CD14-positive monocyte (primary cell): ENCODE results near the gene PSMD11. TPM values are rescaled to one million over a fixed set of nuclear protein-coding genes. Genes with fewer than 3 reads are reported as not detected.

Experiments
- DNase-seq, 3 donors: peaks; one replicate each; pipeline ENCODE4 v3.0.0-alpha.2; 2011 to 2022
- H2AFZ ChIP-seq: 2 replicates; pipeline ENCODE4 v1.6.0; 2012; ENCODE audit warnings: mild to moderate bottlenecking, low read depth, low read length, inconsistent platforms; ENCODE audit not compliant: insufficient read depth, poor library complexity, severe bottlenecking
- H3K27ac ChIP-seq, 2 donors: 1 replicate in 1 of 2; 2 replicates in 1 of 2; pipeline ENCODE4 v1.5.1; 2012 to 2013; ENCODE audit warnings: low read length in 2 of 2, control low read depth in 1 of 2, inconsistent platforms in 1 of 2, low read depth in 1 of 2, mild to moderate bottlenecking in 1 of 2
- H3K27me3 ChIP-seq, 2 donors: one replicate each; pipeline versions ENCODE4 v1.6.0 to v1.6.1; 2011 to 2013; ENCODE audit warnings: low read length in 2 of 2; ENCODE audit not compliant: control insufficient read depth in 2 of 2, insufficient read depth in 2 of 2
- H3K36me3 ChIP-seq, 2 donors: replicated peaks in 1 of 2; 1 replicate in 1 of 2; 2 replicates in 1 of 2; pipeline versions ENCODE4 v1.5.1 to v1.6.1; 2012 to 2013; ENCODE audit warnings: low read length in 2 of 2, control low read depth in 1 of 2, inconsistent platforms in 1 of 2, mild to moderate bottlenecking in 1 of 2; ENCODE audit not compliant: insufficient read depth in 2 of 2, control insufficient read depth in 1 of 2
- H3K4me1 ChIP-seq, 2 donors: 1 replicate in 1 of 2; 2 replicates in 1 of 2; pipeline versions ENCODE4 v1.5.1 to v1.6.1; 2012 to 2013; ENCODE audit warnings: low read length in 2 of 2, control low read depth in 1 of 2, inconsistent platforms in 1 of 2, mild to moderate bottlenecking in 1 of 2, moderate library complexity in 1 of 2; ENCODE audit not compliant: insufficient read depth in 2 of 2, control insufficient read depth in 1 of 2
- H3K4me2 ChIP-seq: replicated peaks from 2 replicates; pipeline ENCODE3; 2012; ENCODE audit warnings: low read length, moderate library complexity, mild to moderate bottlenecking; ENCODE audit not compliant: poor library complexity, severe bottlenecking; ENCODE audit errors: extremely low read depth
- H3K4me3 ChIP-seq, 3 experiments: fragments of 200-600 bp in 1 of 3; sonication (generic) in 1 of 3; replicated peaks in 1 of 3; 1 replicate in 2 of 3; 2 replicates in 1 of 3; pipeline ENCODE4 v1.5.1; 2011 to 2013; ENCODE audit warnings: low read length in 3 of 3, mild to moderate bottlenecking in 3 of 3, control low read depth in 2 of 3, low read depth in 2 of 3, inconsistent platforms in 1 of 3, moderate library complexity in 1 of 3
- H3K79me2 ChIP-seq: 2 replicates; pipeline ENCODE4 v1.6.0; 2012; ENCODE audit warnings: mild to moderate bottlenecking, control low read depth, inconsistent platforms, low read length, moderate library complexity; ENCODE audit not compliant: insufficient read depth
- H3K9ac ChIP-seq: 2 replicates; pipeline ENCODE4 v1.6.0; 2017; ENCODE audit warnings: low read length, mild to moderate bottlenecking; ENCODE audit not compliant: insufficient read depth, poor library complexity, severe bottlenecking
- H3K9me3 ChIP-seq, 2 donors: replicated peaks in 1 of 2; 1 replicate in 1 of 2; 2 replicates in 1 of 2; pipeline versions ENCODE4 v1.5.1 to v1.6.1; 2012 to 2013; ENCODE audit warnings: low read length in 2 of 2, control low read depth in 1 of 2; ENCODE audit not compliant: control insufficient read depth in 1 of 2, insufficient read depth in 1 of 2
- H4K20me1 ChIP-seq: 2 replicates; pipeline ENCODE4 v1.6.0; 2012; ENCODE audit warnings: mild to moderate bottlenecking, low read length, control low read depth, moderate library complexity; ENCODE audit not compliant: insufficient read depth
- H3K27ac Mint-ChIP-seq, 7 donors: one replicate each; pipeline ENCODE4 v1.8.0; 2020; ENCODE audit warnings: mild to moderate bottlenecking in 7 of 7, mixed read lengths in 7 of 7, moderate library complexity in 6 of 7, inconsistent platforms in 2 of 7
- H3K27me3 Mint-ChIP-seq, 3 donors: one replicate each; pipeline ENCODE4 v1.8.0; 2021 to 2022; ENCODE audit warnings: low read depth in 3 of 3, mild to moderate bottlenecking in 3 of 3, mixed read lengths in 3 of 3, moderate library complexity in 3 of 3, inconsistent platforms in 1 of 3
- H3K36me3 Mint-ChIP-seq, 2 donors: one replicate each; pipeline ENCODE4 v1.8.0; 2020; ENCODE audit warnings: mixed read lengths in 2 of 2, inconsistent platforms in 1 of 2, mild to moderate bottlenecking in 1 of 2
- H3K4me1 Mint-ChIP-seq: one replicate; pipeline ENCODE4 v1.8.0; 2020; ENCODE audit warnings: mild to moderate bottlenecking, mixed read lengths
- H3K4me3 Mint-ChIP-seq, 2 donors: one replicate each; pipeline ENCODE4 v1.8.0; 2020; ENCODE audit warnings: mild to moderate bottlenecking in 2 of 2, mixed read lengths in 2 of 2, moderate library complexity in 1 of 2
- H3K9me3 Mint-ChIP-seq, 7 donors: one replicate each; pipeline ENCODE4 v1.8.0; 2020 to 2022; ENCODE audit warnings: mixed read lengths in 7 of 7, mild to moderate bottlenecking in 6 of 7, moderate library complexity in 6 of 7, inconsistent platforms in 2 of 7
- CTCF ChIP-seq: fragments of 200-600 bp; IDR thresholded peaks from one replicate; pipeline ENCODE4 v1.8.0; 2022; ENCODE audit warnings: antibody characterized with exemption, mild to moderate bottlenecking
- WGBS: methylation state at CpG from one replicate; pipeline ENCODE4 v1.1.5; 2013; ENCODE audit warnings: missing lambda C conversion rate; ENCODE audit not compliant: insufficient coverage; 5-methylcytosine and 5-hydroxymethylcytosine counted together
- intact Hi-C, 2 donors: fragments of 100-400 bp; cut with micrococcal nuclease; formaldehyde crosslinking; loops; one replicate each; pipeline versions ENCODE4 v1.15.0 to v1.15.1; 2023
- polyA plus RNA-seq, 3 donors: library from polyadenylated mRNA; depleted of rRNA in 1 of 3; unstranded in 2 of 3; stranded (reverse) in 1 of 3; fragments of 300-500 nt in 2 of 3; fragments of >200 nt in 1 of 3; fragmentation: Illumina TruSeq in 2 of 3; gene quantifications; 1 replicate in 2 of 3; 2 replicates in 1 of 3; pipeline ENCODE4 v1.2.3, GENCODE V29; 2012 to 2021

Gene PSMD11
- polyA plus RNA-seq, 3 donors: 29.9 to 112 (median 91.8) TPM

GRCh38 chr17:32445497-32445896 lies 1.2 kb downstream of the PSMD11 start:
- Histone ChIP-seq H3K9me3 (no peaks in the 10 kb centered on the region), H3K27me3 (no peaks in the 10 kb centered on the region), H3K4me1 (peaks cover 18 to 26% of the 10 kb centered on the region in 2 donors), H2AFZ (peak overlapping the region; percentile 93), H3K4me2 (peak overlapping the region; percentile 95), H3K36me3 (peaks cover 24 to 37% of the 10 kb centered on the region in 2 donors), H3K79me2 (peaks cover 52% of the 10 kb centered on the region), H3K4me3 (peak overlapping the region; percentile 63 to 95 (median 84)), H3K27ac (peak overlapping the region in 1 of 2 donors; percentile 87), H4K20me1 (no peaks in the 10 kb centered on the region), H3K9ac (peak overlapping the region; percentile 95)
- Mint-ChIP-seq H3K9me3 (peaks cover 0 to 5% (median 0%) of the 10 kb centered on the region in 7 donors), H3K36me3 (peaks cover 35 to 41% of the 10 kb centered on the region in 2 donors), H3K4me3 (peak overlapping the region; percentile 91 to 93), H3K27ac (peak overlapping the region in 6 of 7 donors; percentile 78 to 93 (median 89)), H3K4me1 (peaks cover 24% of the 10 kb centered on the region), H3K27me3 (peaks cover 11 to 18% (median 16%) of the 10 kb centered on the region in 3 donors)
- TF ChIP-seq CTCF: no peak
- intact Hi-C loops: loop anchor here in 1 of 2 donors (10.0 kb wide), 1 partner anchor 181 kb away; the partner anchor contains the start of gene RHBDL3
- no peak for DNase-seq
- 47% methylated on average over 6 of the region's 6 CpGs for WGBS

GRCh38 chr17:32445971-32446370 lies 1.7 kb downstream of the PSMD11 start:
- peak overlapping the region; percentile 91 to 93 for H3K4me3 Mint-ChIP-seq
- WGBS: 0% methylated on average over 1 of the region's 2 CpGs
- Histone ChIP-seq H3K4me1 (peaks cover 18 to 26% of the 10 kb centered on the region in 2 donors), H3K36me3 (peaks cover 29 to 42% of the 10 kb centered on the region in 2 donors), H3K79me2 (peaks cover 54% of the 10 kb centered on the region), H4K20me1 (peaks cover 1% of the 10 kb centered on the region), H3K9ac (no peak overlapping the region), H3K4me2 (peak overlapping the region; percentile 95), H3K9me3 (no peaks in the 10 kb centered on the region), H2AFZ (no peak overlapping the region), H3K4me3 (peak overlapping the region in 1 of 3 experiments; percentile 95), H3K27me3 (no peaks in the 10 kb centered on the region), H3K27ac (peak overlapping the region in 1 of 2 donors; percentile 10)
- H3K4me1 Mint-ChIP-seq: peaks cover 24% of the 10 kb centered on the region
- DNase-seq: peak; percentile 26 to 72 (median 32)
- intact Hi-C loops: loop anchor here in 1 of 2 donors (10.0 kb wide), 1 partner anchor 181 kb away; the partner anchor contains the start of gene RHBDL3
- no peak for TF ChIP-seq CTCF
- peaks cover 38 to 45% of the 10 kb centered on the region in 2 donors for H3K36me3 Mint-ChIP-seq
- peaks cover 0 to 5% (median 0%) of the 10 kb centered on the region in 7 donors for H3K9me3 Mint-ChIP-seq
- H3K27ac Mint-ChIP-seq: peak overlapping the region in 5 of 7 donors; percentile 14 to 93 (median 87)
- peaks cover 10 to 16% (median 14%) of the 10 kb centered on the region in 3 donors for H3K27me3 Mint-ChIP-seq
